ENCODE data around the gene SLC6A17.

Gene SLC6A17

GRCh38 chr1:110205156-110205555 is 54.9 kb downstream of the SLC6A17 start:
- no peak for DNase-seq (ENCODE audit: low spot score)

- DNase-seq (ENCODE audit: low spot score), result no peak
These were observed 55.4 kb downstream of the SLC6A17 start for GRCh38 chr1:110205591-110206155.

- DNase-seq (ENCODE audit: low spot score), result no peak
These were observed 56.1 kb downstream of the SLC6A17 start for GRCh38 chr1:110206261-110206920.

GRCh38 chr1:110207831-110208230 is 57.5 kb downstream of the SLC6A17 start:
- DNase-seq (ENCODE audit: low spot score), result peak; percentile 81

GRCh38 chr1:110208916-110209645 is 58.8 kb downstream of the SLC6A17 start:
- no peak for DNase-seq (ENCODE audit: low spot score)

- peak; percentile 95 for DNase-seq (ENCODE audit: low spot score)
These were observed 59.7 kb downstream of the SLC6A17 start, which contains the start of gene KCNC4 for GRCh38 chr1:110209715-110210603. TSS of gene KCNC4 (plus strand) at chr1:110210314. CDS start at chr1:110211500, 1,186 bp downstream.

GRCh38 chr1:110210604-110211495 is 60.6 kb downstream of the SLC6A17 start:
- peak; percentile 72 for DNase-seq (ENCODE audit: low spot score)

GRCh38 chr1:110211496-110212168 is 61.3 kb downstream of the SLC6A17 start:
- no peak for DNase-seq (ENCODE audit: low spot score)

- no peak for DNase-seq (ENCODE audit: low spot score)
These were observed 62.2 kb downstream of the SLC6A17 start for GRCh38 chr1:110212169-110213142.

- DNase-seq (ENCODE audit: low spot score), result no peak
These were observed 62.8 kb downstream of the SLC6A17 start for GRCh38 chr1:110213143-110213540.

GRCh38 chr1:110214454-110215404 is 64.4 kb downstream of the SLC6A17 start:
- DNase-seq (ENCODE audit: low spot score), result no peak

- no peak for DNase-seq (ENCODE audit: low spot score)
These were observed 65.6 kb downstream of the SLC6A17 start for GRCh38 chr1:110215621-110216515.

- DNase-seq (ENCODE audit: low spot score), result no peak
These were observed 66.7 kb downstream of the SLC6A17 start for GRCh38 chr1:110216844-110217444.

GRCh38 chr1:110218137-110218536 is 67.8 kb downstream of the SLC6A17 start:
- DNase-seq (ENCODE audit: low spot score), result no peak

GRCh38 chr1:110218739-110219138 is 68.4 kb downstream of the SLC6A17 start:
- DNase-seq (ENCODE audit: low spot score), result no peak

GRCh38 chr1:110220324-110220723 is 70.0 kb downstream of the SLC6A17 start:
- no peak for DNase-seq (ENCODE audit: low spot score)

GRCh38 chr1:110221119-110221518 is 70.8 kb downstream of the SLC6A17 start:
- DNase-seq (ENCODE audit: low spot score), result no peak
